Activated CD4-positive, CD25-positive, alpha-beta regulatory T cell treated with anti-CD3 and anti-CD28 coated beads, Interleukin-2, amount 50 U/mL, for 24 hours (primary cell): ENCODE data around the gene GALNT4.
A peak's percentile ranks its signal among the peaks of the same experiment; 100 is the strongest.

ENCODE experiments used
- ATAC-seq, 2 donors: fragments of 150-1000 bp; cut with Tn5 transposase; one replicate each; pipeline ENCODE4 v1.10.0; 2021; ENCODE audit warnings: mild to moderate bottlenecking in 1 of 2, moderate library complexity in 1 of 2

The GALNT4 gene

GRCh38 chr12:89528434-89528833 lies 3.8 kb upstream of the GALNT4 start:
- ATAC-seq = no peak

- peak; percentile 63 to 71 for ATAC-seq
Measured at GRCh38 chr12:89525824-89526770, 1.5 kb upstream of the GALNT4 start, which contains the start of gene POC1B. Gene POC1B, minus strand, starts transcription at chr12:89526047. Its CDS starts 152 bp downstream, at chr12:89525895.

- ATAC-seq = peak; percentile 24 to 29
Measured at GRCh38 chr12:89525305-89525823, 768 bp upstream of the GALNT4 start.

GRCh38 chr12:89523843-89524540 lies 604 bp downstream of the GALNT4 start:
- no peak for ATAC-seq

GRCh38 chr12:89523393-89523792 lies 1.2 kb downstream of the GALNT4 start:
- no peak for ATAC-seq

- ATAC-seq = no peak
Measured at GRCh38 chr12:89521364-89522223, 3.0 kb downstream of the GALNT4 start.

- no peak for ATAC-seq
Measured at GRCh38 chr12:89517720-89518119, 6.9 kb downstream of the GALNT4 start.

GRCh38 chr12:89516633-89517032 lies 8.0 kb downstream of the GALNT4 start:
- ATAC-seq = no peak

GRCh38 chr12:89514751-89515150 lies 9.8 kb downstream of the GALNT4 start:
- peak in 1 of 2 donors; percentile 45 for ATAC-seq

GRCh38 chr12:89513544-89513943 lies 11.1 kb downstream of the GALNT4 start:
- no peak for ATAC-seq

GRCh38 chr12:89507015-89507824 lies 17.4 kb downstream of the GALNT4 start:
- ATAC-seq = no peak

- no peak for ATAC-seq
Measured at GRCh38 chr12:89506050-89506449, 18.5 kb downstream of the GALNT4 start.

- ATAC-seq = no peak
Measured at GRCh38 chr12:89504560-89505346, 19.8 kb downstream of the GALNT4 start.

GRCh38 chr12:89501793-89502192 lies 22.8 kb downstream of the GALNT4 start:
- ATAC-seq = no peak

- ATAC-seq = no peak
Measured at GRCh38 chr12:89499857-89500256, 24.7 kb downstream of the GALNT4 start.

- no peak for ATAC-seq
Measured at GRCh38 chr12:89497467-89497866, 27.1 kb downstream of the GALNT4 start.

GRCh38 chr12:89497005-89497404 lies 27.6 kb downstream of the GALNT4 start:
- no peak for ATAC-seq

- peak; percentile 88 to 89 for ATAC-seq
Measured at GRCh38 chr12:89494411-89495231, 30.0 kb downstream of the GALNT4 start.

GRCh38 chr12:89493670-89494302 lies 30.8 kb downstream of the GALNT4 start:
- no peak for ATAC-seq
